OCI-M2 (cell line): ENCODE data around the gene ERGIC2.

Experiments
- DNase-seq: peaks from one replicate; lab custom pipeline; 2025; ENCODE audit not compliant: unreplicated experiment; lab: John Stamatoyannopoulos, UW

The ERGIC2 gene

DNA sequence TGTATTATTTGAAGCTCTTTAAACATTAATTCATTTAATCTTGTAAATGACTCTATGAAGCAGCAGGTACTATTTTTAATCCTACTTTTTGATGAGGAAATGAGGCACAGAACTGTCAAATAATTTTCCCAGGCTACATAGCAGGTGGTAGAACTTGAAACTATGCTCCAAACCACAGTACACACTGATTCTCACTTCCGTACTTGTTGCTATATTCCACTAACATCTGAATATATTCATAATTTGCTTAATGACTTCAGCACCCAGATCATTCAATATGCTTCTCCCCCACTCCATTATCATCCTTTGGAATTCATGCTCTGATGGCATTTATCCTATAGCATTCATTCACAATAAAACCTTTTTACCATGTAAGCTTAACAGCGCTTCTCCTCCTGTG lies 4.9 kb downstream of the ERGIC2 start:
- DNase-seq, result no peak

GRCh38 chr12:29374913-29375312 lies 6.1 kb downstream of the ERGIC2 start:
- DNase-seq, result no peak

- DNase-seq, result no peak
These were observed 7.0 kb downstream of the ERGIC2 start for GRCh38 chr12:29374012-29374411.

DNA sequence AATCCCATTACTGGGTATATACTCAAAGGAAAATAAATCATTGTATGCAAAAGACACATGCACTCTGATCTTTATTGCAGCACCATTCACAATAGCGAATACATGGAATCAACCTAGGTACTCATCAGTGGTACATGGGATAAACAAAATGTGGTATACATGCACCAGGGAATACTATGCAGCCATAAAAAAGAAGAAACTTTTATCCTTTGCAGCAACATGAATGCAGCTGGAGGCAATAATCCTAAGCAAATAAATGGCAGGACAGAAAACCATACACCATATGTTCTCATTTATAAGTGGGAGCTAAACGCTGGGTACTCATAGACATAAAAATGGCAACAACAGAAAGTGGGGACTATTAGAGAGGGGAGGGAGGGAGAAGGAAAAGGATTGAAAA lies 15.9 kb downstream of the ERGIC2 start:
- DNase-seq, result no peak

DNA sequence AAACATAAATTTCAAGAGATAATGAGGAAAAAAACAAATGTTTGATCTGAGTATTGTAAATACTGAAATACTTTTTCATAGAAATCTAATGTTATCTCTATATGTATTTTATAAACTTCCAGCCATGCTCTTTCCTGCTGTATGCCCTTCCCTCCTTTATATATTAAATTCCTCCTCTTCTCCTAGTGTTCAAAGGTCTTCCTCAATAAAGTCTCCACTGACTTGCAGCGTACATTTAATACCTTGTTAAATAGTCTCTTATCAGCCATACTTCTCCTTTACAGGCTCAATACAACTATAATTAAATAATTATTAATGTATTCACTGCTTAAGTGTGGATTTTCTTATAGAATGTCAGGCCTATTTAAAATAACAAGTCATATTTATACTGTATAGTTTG lies 26.0 kb downstream of the ERGIC2 start:
- DNase-seq, result no peak

DNA sequence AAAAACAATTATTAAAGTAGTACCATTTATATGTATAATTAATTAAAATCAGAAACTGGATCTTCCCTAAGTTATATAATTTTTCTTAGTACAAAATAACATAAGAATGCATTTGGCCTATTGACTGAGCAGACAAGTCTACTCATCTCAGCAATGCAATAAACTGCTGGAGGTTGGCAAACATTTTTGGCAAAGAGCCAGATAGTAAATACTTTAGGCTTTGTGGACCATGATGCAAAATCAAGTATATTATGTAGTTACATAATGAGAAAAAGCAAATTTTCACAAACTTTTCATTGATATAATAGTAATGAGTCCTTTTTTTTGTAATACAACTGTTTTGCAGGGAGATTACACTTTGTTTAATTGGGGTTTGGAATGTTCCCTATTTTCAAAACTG lies 30.9 kb downstream of the ERGIC2 start:
- DNase-seq, result no peak

GRCh38 chr12:29346769-29347421 lies 34.1 kb downstream of the ERGIC2 start:
- DNase-seq, result no peak

DNA sequence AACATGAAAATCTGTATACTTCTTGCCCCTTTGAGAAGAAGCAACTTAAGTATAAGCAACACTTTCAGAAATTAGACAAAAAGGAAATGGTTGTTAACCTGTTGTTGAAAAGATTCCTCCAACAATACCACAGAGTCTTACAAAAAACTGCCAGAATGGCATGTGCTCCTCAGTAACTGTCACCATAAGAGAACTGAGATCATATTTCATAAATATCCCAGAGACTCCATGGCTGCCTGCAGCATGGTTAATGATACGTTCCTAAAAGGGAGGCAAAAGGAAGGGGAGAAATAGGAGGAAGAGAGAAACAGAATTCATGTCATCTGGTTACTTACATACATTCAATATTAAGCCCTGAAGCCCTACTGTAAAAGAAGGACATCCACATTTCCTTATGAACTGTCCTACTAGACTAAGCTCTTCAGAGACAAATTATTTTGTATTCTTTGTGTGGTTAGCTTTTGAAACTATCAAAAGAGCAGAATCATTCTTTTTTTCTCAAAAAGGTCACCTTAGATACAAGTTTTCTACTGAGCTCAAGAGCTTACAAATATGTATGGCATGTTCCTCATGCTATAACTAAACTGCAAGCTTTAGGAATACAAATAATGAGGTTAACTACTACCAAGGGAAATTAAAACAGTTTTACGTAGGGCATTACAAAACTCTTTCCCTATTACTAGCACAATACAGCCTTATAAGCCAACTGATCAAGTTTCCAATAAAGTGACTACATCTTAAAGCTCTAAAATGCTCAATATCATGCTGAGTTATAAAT lies 37.8 kb downstream of the ERGIC2 start:
- no peak for DNase-seq

DNA sequence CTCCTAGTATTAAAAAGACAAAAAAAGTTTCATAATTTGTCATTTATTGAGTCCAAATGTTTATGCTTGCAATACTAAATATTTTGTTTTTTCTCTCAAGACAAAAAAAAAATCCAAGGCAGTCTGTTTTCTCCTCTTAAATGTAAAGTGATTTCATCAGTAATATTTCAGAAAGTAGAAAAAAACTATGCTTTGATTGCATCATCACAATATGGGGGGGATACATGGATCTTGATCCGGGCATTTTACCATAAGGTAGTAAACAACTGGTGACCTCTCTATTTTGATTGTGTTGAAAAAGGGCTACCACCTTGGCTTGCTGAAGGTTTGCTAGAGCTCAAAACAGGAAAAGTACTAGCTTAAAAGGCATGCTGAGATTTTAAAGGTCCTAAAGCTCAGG lies 43.6 kb downstream of the ERGIC2 start:
- DNase-seq, result no peak

- no peak for DNase-seq
These were observed 46.0 kb downstream of the ERGIC2 start for GRCh38 chr12:29334937-29335336.

DNA sequence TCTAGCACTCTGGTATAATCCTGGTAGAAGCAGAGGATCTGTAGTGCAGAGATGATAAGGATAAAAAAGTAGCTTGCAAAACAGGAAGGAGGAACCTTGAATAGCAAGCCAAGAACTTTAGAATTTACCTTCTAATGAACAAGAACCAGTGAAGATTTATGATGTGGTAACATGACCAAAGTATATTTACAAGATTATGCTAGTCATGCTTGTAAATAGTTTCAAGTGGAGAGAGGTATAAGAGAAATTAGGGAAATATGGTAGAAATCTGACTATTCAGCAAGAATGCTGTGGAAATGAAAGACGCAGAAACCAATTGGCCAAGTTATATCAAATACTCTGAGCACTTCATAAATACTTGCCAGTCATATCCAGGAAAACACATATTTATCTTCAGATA lies 47.8 kb downstream of the ERGIC2 start:
- no peak for DNase-seq

DNA sequence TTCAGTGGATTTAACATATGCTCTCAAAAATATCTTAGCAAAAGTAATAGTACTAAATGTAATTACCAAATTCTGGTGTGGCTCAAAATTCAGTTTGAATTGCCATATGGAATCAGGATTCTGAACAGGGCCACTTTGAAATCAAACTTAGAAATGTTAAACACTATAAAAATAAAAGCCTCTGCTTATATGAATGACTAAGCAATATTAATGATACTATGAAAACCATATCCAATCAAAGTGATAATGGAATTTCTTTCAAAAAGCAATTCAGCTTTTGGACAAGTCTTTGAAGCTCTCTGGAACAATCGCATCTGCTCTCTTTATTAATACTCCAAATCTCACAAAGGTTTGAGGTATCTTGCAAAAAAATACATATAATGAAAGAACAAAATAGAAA lies 51.6 kb downstream of the ERGIC2 start:
- DNase-seq, result no peak

DNA sequence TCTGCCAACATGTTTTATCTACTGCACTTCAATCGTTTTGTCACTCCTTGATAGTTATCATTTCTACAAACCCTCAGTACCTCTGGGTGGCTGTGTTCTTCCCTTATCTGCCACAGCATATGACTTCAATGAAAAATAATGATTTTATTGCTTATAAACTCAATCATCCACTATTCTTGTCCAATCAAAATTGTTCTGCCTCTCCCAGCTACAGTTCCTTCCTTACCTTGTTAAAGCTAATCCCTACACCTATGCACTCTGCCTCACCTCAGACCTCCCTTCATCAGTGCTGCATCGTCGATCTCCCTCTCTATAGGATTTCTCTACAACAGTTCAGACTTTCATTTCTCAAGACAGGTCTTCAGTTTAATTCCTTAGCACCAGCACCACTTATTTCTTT lies 58.8 kb downstream of the ERGIC2 start:
- no peak for DNase-seq

DNA sequence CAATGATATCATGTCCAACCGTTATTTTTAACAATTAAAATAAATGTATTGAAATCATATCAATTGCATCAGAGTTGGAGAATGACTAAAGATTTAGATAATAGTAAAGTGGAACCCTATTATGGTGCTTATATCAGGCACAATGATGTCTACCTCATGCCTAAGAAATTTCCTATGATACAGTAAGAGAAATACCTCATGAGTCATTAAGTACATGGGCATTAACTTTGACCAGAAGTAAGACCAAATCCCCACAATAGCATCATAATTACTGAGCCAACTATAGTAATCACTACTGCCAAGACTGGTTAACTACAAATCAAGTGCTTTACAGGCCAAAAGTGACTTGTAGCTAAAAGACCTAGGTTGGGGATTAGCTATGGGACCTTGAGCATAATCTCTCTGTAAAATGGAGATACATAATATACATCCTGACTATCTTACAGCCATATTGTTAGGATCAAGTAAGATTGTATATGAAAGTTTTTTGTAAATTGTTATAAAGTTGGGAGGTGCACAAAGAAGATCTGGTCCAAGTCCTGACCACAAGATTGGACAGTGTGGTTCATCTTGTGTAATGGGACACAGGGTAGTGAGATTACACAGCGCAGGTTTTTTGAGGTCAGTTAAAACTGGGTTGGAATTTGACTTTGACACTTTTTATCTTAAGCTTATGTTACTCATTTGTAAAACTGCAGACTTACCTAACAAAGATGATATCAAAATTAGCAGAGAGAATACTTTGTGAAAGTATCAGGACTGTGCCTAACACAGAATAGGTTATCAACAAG lies 60.5 kb downstream of the ERGIC2 start:
- no peak for DNase-seq

DNA sequence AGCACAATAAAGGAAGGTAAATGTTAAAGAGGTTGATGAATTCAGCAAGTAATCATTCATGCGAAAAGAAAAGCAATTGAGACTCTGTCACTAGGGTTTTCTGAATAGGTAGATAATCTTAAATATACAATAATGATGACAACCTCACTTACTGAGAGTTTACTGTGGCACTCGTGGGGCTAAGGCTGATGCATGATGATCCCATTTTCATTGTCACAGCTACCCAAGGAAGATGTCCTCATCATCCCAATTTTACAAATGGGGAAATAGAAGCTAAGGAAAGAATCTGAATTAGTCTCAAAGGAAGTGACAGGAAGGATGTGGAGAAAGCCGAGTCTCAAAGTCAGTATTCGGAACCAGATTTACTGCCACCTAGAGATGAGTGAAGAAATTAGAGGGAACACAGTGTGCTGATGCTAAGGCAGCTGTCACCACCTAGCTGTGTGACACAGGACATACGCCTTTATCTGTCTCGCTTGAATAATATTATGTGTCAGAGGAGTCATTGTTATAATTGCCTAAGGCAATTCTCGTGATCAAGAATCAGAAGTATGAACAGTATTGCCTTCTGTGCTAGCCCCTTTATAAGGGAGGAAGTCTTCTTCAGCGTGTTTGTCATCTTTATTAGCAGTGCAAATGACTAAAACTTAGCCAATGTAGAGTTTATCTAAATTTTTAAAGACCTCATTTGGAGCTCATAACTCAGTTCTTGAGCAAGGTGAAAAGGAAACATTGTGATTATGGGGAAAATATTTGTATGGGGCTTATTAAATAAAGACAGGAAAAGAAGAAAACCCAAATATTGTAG lies 63.2 kb downstream of the ERGIC2 start:
- DNase-seq, result no peak

GRCh38 chr12:29316752-29317151 lies 64.2 kb downstream of the ERGIC2 start:
- no peak for DNase-seq

DNA sequence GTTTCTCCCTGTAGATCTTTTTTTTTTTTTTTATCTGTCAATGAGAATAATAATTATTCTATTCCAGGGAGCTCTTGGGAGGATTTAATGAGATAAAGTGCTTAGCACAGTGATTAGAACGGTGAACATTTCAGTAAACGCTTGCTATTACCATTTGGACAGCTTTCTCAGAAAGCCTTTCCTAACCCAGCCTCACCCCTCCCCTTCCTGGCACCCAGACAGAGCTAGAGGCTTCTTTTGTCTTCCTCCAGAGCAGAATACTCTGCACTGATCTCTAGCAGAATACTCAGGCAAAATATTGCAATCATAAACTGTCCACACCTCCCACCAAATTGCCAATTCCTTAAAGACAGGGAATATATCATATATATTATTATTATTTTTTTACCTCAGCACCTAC lies 66.6 kb downstream of the ERGIC2 start:
- DNase-seq, result no peak

DNA sequence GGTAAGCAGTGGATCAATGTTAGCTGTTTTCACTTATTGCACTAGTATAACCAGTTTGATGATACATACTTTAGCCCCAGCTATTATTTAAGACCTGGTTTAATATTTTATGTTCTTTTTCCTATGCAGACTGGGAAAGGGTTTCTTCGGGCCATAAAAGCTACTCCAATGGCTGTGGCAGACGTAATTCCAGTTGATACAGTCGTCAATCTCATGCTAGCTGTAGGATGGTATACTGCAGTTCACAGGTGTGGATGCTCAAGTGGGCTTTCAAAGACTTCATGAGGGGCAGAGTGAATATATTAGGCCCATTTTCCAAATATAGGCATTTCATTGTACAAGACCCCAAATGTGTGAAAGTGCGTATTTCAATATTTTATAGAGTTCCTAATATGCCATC lies 70.1 kb downstream of the ERGIC2 start:
- no peak for DNase-seq

GRCh38 chr12:29309320-29309902 lies 71.6 kb downstream of the ERGIC2 start:
- no peak for DNase-seq

DNA sequence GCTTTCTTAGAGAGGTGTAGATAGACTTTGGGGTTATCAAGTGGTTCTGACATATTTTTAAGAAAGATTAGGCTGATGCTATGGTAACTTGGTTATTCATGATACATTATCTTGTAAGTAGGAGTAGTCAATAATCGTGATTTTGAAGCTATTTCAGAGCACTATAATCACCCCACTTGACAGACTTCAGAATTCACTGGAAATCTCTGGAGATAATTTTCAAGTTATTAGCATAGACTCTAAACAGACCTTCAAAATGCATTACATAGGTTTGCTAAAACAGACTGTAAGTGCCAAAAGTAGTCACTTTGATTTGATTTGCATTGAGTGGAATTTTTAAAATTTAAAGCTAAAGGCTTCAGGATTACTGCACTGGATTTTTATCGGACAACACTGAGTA lies 74.3 kb downstream of the ERGIC2 start:
- no peak for DNase-seq

GRCh38 chr12:29306266-29306665 lies 74.7 kb downstream of the ERGIC2 start:
- DNase-seq, result no peak
